Trophoblast cell (in vitro differentiated cells and primary cell): ENCODE measurements around the gene EYS.
A peak's percentile ranks its signal among the peaks of the same experiment; 100 is the strongest.

Experiments
- DNase-seq, 2 donors: peaks; one replicate each; pipeline ENCODE4 v3.0.0-alpha.2; 2016
- H2AFZ ChIP-seq: 2 replicates; pipeline ENCODE4 v1.6.1; 2013; ENCODE audit warnings: low read length, moderate library complexity, mild to moderate bottlenecking; ENCODE audit not compliant: insufficient read depth, poor library complexity
- H2AK5ac ChIP-seq: 2 replicates; pipeline ENCODE4 v1.6.1; 2013; ENCODE audit warnings: mild to moderate bottlenecking, low read length
- H2BK120ac ChIP-seq: 2 replicates; pipeline ENCODE4 v1.6.1; 2013; ENCODE audit warnings: low read length, mild to moderate bottlenecking, moderate library complexity; ENCODE audit not compliant: insufficient read depth, poor library complexity
- H2BK12ac ChIP-seq: 2 replicates; pipeline ENCODE4 v1.6.1; 2013; ENCODE audit warnings: mild to moderate bottlenecking, low read length, moderate library complexity
- H2BK5ac ChIP-seq: 2 replicates; pipeline ENCODE4 v1.6.1; 2013; ENCODE audit warnings: low read length, low read depth, moderate library complexity, mild to moderate bottlenecking; ENCODE audit not compliant: poor library complexity
- H3K14ac ChIP-seq: 2 replicates; pipeline ENCODE4 v1.6.1; 2013; ENCODE audit warnings: mild to moderate bottlenecking, low read length
- H3K18ac ChIP-seq: 2 replicates; pipeline ENCODE4 v1.6.1; 2013; ENCODE audit warnings: mild to moderate bottlenecking, low read length
- H3K23ac ChIP-seq: 2 replicates; pipeline ENCODE4 v1.6.1; 2013; ENCODE audit warnings: low read length
- H3K27ac ChIP-seq: 2 replicates; pipeline ENCODE4 v1.5.1; 2013; ENCODE audit warnings: low read depth, mild to moderate bottlenecking, inconsistent platforms, low read length, moderate library complexity
- H3K27me3 ChIP-seq: 2 replicates; pipeline ENCODE4 v1.6.1; 2013; ENCODE audit warnings: inconsistent platforms, mild to moderate bottlenecking, low read length, moderate library complexity; ENCODE audit not compliant: insufficient read depth
- H3K36me3 ChIP-seq, 2 experiments: 1 replicate in 1 of 2; 2 replicates in 1 of 2; pipeline ENCODE4 v1.6.1; 2013; ENCODE audit warnings: low read length in 2 of 2, mild to moderate bottlenecking in 2 of 2, moderate library complexity in 1 of 2; ENCODE audit not compliant: insufficient read depth in 2 of 2, control insufficient read depth in 1 of 2
- H3K4ac ChIP-seq: 2 replicates; pipeline ENCODE4 v1.6.1; 2013; ENCODE audit warnings: low read depth, mild to moderate bottlenecking, low read length, moderate library complexity
- H3K4me1 ChIP-seq, 2 experiments: 1 replicate in 1 of 2; 2 replicates in 1 of 2; pipeline ENCODE4 v1.6.1; 2013; ENCODE audit warnings: low read length in 2 of 2, mild to moderate bottlenecking in 2 of 2, moderate library complexity in 1 of 2; ENCODE audit not compliant: insufficient read depth in 2 of 2, control insufficient read depth in 1 of 2
- H3K4me2 ChIP-seq: 2 replicates; pipeline ENCODE4 v1.6.1; 2013; ENCODE audit warnings: inconsistent platforms, mild to moderate bottlenecking, low read length, moderate library complexity
- H3K4me3 ChIP-seq: 2 replicates; pipeline ENCODE4 v1.5.1; 2013; ENCODE audit warnings: mild to moderate bottlenecking, low read depth, low read length, inconsistent platforms
- H3K79me1 ChIP-seq: one replicate; pipeline ENCODE4 v1.6.1; 2013; ENCODE audit warnings: low read length
- H3K79me2 ChIP-seq: 2 replicates; pipeline ENCODE4 v1.6.1; 2013; ENCODE audit warnings: low read length, mild to moderate bottlenecking; ENCODE audit not compliant: control insufficient read depth, insufficient read depth, poor library complexity
- H3K9ac ChIP-seq: 2 replicates; pipeline ENCODE4 v1.6.1; 2013; ENCODE audit warnings: mild to moderate bottlenecking, low read length
- H3K9me3 ChIP-seq: 2 replicates; pipeline ENCODE4 v1.6.1; 2013; ENCODE audit warnings: low read depth, mild to moderate bottlenecking, control low read depth, inconsistent platforms, low read length; ENCODE audit not compliant: insufficient read depth
- H4K12ac ChIP-seq: 2 replicates; pipeline ENCODE4 v1.6.1; 2013; ENCODE audit warnings: low read depth, mild to moderate bottlenecking, low read length, moderate library complexity
- H4K8ac ChIP-seq: 2 replicates; pipeline ENCODE4 v1.6.1; 2013; ENCODE audit warnings: low read depth, mild to moderate bottlenecking, low read length, moderate library complexity
- H4K91ac ChIP-seq: one replicate; pipeline ENCODE4 v1.6.1; 2013; ENCODE audit warnings: low read depth, mild to moderate bottlenecking, low read length, moderate library complexity
- WGBS: extraction: QIAGEN DNeasy Blood & Tissue Kit; methylation state at CpG from one replicate; pipeline ENCODE4 v1.1.7; 2013; ENCODE audit warnings: missing lambda C conversion rate; ENCODE audit not compliant: insufficient read length, insufficient coverage; ENCODE audit errors: extremely low coverage; 5-methylcytosine and 5-hydroxymethylcytosine counted together

EYS gene

DNA sequence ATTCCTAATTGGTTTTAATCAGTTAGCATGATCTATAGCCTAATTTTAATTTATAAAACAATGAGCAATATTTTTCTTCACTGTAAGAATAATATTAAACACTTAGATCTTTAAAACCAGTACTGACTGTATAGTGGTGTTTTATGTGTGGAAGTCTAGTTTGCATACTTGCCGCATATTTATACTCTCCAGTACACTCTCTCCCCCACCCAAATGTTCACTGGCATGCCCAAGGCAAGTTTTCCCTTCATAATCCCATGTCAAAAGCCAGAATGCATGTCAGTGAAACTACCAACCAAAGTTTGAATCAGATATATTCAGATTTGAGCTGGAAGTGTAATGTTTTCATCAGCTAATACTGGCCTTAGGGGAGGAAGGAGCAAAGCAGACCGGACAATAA is 1565.3 kb downstream of the EYS start:
- Histone ChIP-seq H3K14ac (no peak overlapping the region), H2BK12ac (no peak overlapping the region), H3K36me3 (no peaks in the 10 kb centered on the region), H3K9me3 (no peaks in the 10 kb centered on the region), H2BK120ac (no peak overlapping the region), H2BK5ac (no peak overlapping the region), H4K12ac (no peak overlapping the region), H4K91ac (no peak overlapping the region), H3K79me1 (no peaks in the 10 kb centered on the region), H3K4me2 (no peak overlapping the region), H2AFZ (no peak overlapping the region), H3K27me3 (no peaks in the 10 kb centered on the region), H2AK5ac (no peak overlapping the region), H3K79me2 (no peaks in the 10 kb centered on the region), H3K4me1 (no peaks in the 10 kb centered on the region), H3K4ac (no peak overlapping the region), H3K4me3 (no peak overlapping the region), H3K27ac (no peak overlapping the region), H4K8ac (no peak overlapping the region), H3K18ac (no peak overlapping the region), H3K23ac (no peak overlapping the region), H3K9ac (no peak overlapping the region)
- no CpG with 5 or more reads among the region's 2 CpGs for WGBS
- no peak for DNase-seq

- Histone ChIP-seq H3K9ac (no peak overlapping the region), H3K9me3 (no peaks in the 10 kb centered on the region), H4K12ac (no peak overlapping the region), H3K23ac (no peak overlapping the region), H3K79me1 (no peaks in the 10 kb centered on the region), H3K4me3 (no peak overlapping the region), H4K8ac (no peak overlapping the region), H3K4ac (no peak overlapping the region), H3K18ac (no peak overlapping the region), H3K27ac (no peak overlapping the region), H2BK120ac (no peak overlapping the region), H3K79me2 (no peaks in the 10 kb centered on the region), H2AFZ (no peak overlapping the region), H4K91ac (no peak overlapping the region), H3K36me3 (no peaks in the 10 kb centered on the region), H3K14ac (no peak overlapping the region), H2BK12ac (no peak overlapping the region), H2BK5ac (no peak overlapping the region), H2AK5ac (no peak overlapping the region), H3K27me3 (no peaks in the 10 kb centered on the region), H3K4me2 (no peak overlapping the region), H3K4me1 (no peaks in the 10 kb centered on the region)
- no peak for DNase-seq
- WGBS, result no CpG with 5 or more reads among the region's 1 CpG
Observed at GRCh38 chr6:64128301-64129024, 1578.6 kb downstream of the EYS start.

DNA sequence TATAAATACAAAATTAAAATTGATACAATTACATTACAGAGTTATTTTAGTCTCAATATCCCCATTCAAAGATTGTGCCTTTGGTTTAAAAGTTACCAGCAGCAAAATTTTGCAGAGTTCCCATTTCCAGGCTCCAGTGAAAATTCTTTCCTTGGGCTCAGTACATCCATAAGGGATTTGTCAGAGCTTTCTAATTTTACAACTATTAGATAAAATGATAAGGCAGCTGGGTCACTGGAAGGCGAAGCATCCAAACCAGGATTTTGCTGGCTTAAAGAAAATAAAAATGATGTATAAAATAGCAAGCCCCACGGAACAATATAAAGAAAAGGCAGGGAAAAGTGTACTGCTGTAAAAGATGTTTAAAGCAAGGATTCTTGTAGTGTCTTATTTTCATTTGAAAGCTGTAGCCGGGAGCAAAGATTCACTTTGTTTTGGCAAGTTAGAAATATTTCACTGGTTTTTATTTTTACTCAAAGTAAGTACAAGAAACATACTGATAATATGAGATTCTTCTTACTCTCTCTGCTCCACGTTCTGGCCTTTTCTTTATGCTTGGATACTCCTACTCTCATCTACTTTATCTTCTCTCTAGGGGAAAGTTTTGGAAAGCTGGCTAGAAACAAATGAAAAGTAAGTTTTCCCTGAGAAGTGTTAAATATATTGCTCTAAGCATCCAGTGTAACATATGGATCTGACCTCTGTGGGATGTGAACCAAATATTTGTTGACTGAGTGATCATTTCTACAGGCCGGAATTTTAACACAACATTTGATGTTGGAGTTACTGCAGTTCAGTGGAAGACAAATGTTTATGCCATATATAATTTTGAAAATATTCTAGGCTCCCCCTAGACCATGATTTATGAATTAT is 1583.0 kb downstream of the EYS start:
- Histone ChIP-seq H2AK5ac (no peak overlapping the region), H3K9me3 (no peaks in the 10 kb centered on the region), H2BK120ac (no peak overlapping the region), H3K23ac (no peak overlapping the region), H3K27ac (no peak overlapping the region), H4K8ac (no peak overlapping the region), H4K12ac (no peak overlapping the region), H3K18ac (no peak overlapping the region), H3K4me1 (no peaks in the 10 kb centered on the region), H2AFZ (no peak overlapping the region), H3K4ac (no peak overlapping the region), H3K4me3 (no peak overlapping the region), H3K27me3 (no peaks in the 10 kb centered on the region), H3K79me2 (no peaks in the 10 kb centered on the region), H4K91ac (no peak overlapping the region), H3K14ac (no peak overlapping the region), H3K36me3 (no peaks in the 10 kb centered on the region), H2BK5ac (no peak overlapping the region), H3K9ac (no peak overlapping the region), H3K4me2 (no peak overlapping the region), H3K79me1 (no peaks in the 10 kb centered on the region), H2BK12ac (no peak overlapping the region)
- peak in 1 of 2 donors; percentile 14 for DNase-seq
- no CpG with 5 or more reads among the region's 5 CpGs for whole genome bisulfite sequencing

GRCh38 chr6:64122712-64123375 is 1584.2 kb downstream of the EYS start:
- Histone ChIP-seq H3K79me1 (no peaks in the 10 kb centered on the region), H2BK12ac (no peak overlapping the region), H3K4me2 (no peak overlapping the region), H3K79me2 (no peaks in the 10 kb centered on the region), H3K9ac (no peak overlapping the region), H3K27ac (no peak overlapping the region), H3K4ac (no peak overlapping the region), H3K27me3 (no peaks in the 10 kb centered on the region), H4K91ac (no peak overlapping the region), H3K18ac (no peak overlapping the region), H2BK5ac (no peak overlapping the region), H3K9me3 (no peaks in the 10 kb centered on the region), H4K12ac (no peak overlapping the region), H3K4me3 (no peak overlapping the region), H3K14ac (no peak overlapping the region), H3K23ac (no peak overlapping the region), H2AK5ac (no peak overlapping the region), H3K4me1 (no peaks in the 10 kb centered on the region), H2AFZ (no peak overlapping the region), H4K8ac (no peak overlapping the region), H2BK120ac (no peak overlapping the region), H3K36me3 (no peaks in the 10 kb centered on the region)
- WGBS, result no CpG with 5 or more reads among the region's 4 CpGs
- no peak for DNase-seq
